GM12878 (cell line): Measurements from ENCODE around the gene ACTL6B. TPM values are rescaled to one million over a fixed set of nuclear protein-coding genes. Genes with fewer than 3 reads are reported as not detected.
A peak's percentile ranks its signal among the peaks of the same experiment; 100 is the strongest.

Experiments
- ATAC-seq: fragments of 200-7000 bp; cut with Tn5 transposase; 3 replicates; pipeline ENCODE4 v1.9.1; 2020; ENCODE audit warnings: mild to moderate bottlenecking, moderate library complexity
- BruUV-seq: library from RNA; stranded (reverse); fragments of 400-500 nt; replicated peaks from 2 replicates; lab custom pipeline; 2021; lab: Mats Ljungman, UMichigan
- CTCF ChIA-PET: fragments of 300-600 bp; sonication (Branson Sonifier 250); formaldehyde crosslinking; extraction: SDS; loops from one replicate; lab custom pipeline; 2021; ENCODE audit warnings: inconsistent platforms; lab: Yijun Ruan, JAX
- POLR2A ChIA-PET: fragments of 350-600 bp; formaldehyde crosslinking; extraction: SDS; loops from one replicate; lab custom pipeline; 2021; ENCODE audit warnings: inconsistent platforms; lab: Charles Lee
- RAD21 ChIA-PET: fragments of 300-600 bp; sonication (Branson Sonifier 250); formaldehyde crosslinking; loops from one replicate; lab custom pipeline; 2023; ENCODE audit warnings: antibody characterized with exemption; ENCODE audit not compliant: unreplicated experiment; lab: Charles Lee
- SMC1A ChIA-PET: fragments of 300-600 bp; sonication (Branson Sonifier 250); formaldehyde crosslinking; loops from one replicate; lab custom pipeline; 2023; ENCODE audit not compliant: unreplicated experiment, uncharacterized antibody; lab: Charles Lee
- DNase-seq: peaks from one replicate; pipeline ENCODE4 v3.0.0-alpha.2; 2011; ENCODE audit warnings: low read depth, low spot score
- FAIRE-seq: peaks from 3 replicates; lab custom pipeline; 2011; peaks lifted over from hg19 to GRCh38; lab: Jason Lieb, UNC
- H2AFZ ChIP-seq: 2 replicates; pipeline ENCODE4 v1.6.0; 2011; ENCODE audit warnings: low read depth, low read length, control low read depth; ENCODE audit not compliant: control insufficient read depth
- H3K27ac ChIP-seq: 2 replicates; pipeline ENCODE4 v1.5.1; 2011; ENCODE audit warnings: control low read depth; ENCODE audit not compliant: control insufficient read depth, insufficient read depth
- H3K27me3 ChIP-seq, 2 experiments: replicated peaks in 1 of 2; 2 replicates each; pipeline versions ENCODE4 v1.6.0 to v1.6.1; 2011; ENCODE audit warnings: low read length in 1 of 2; ENCODE audit not compliant: control insufficient read depth in 2 of 2, insufficient read depth in 2 of 2
- H3K36me3 ChIP-seq, 2 experiments: 2 replicates each; pipeline ENCODE4 v1.5.1; 2011; ENCODE audit warnings: low read length in 1 of 2; ENCODE audit not compliant: control insufficient read depth in 2 of 2, insufficient read depth in 2 of 2
- H3K4me1 ChIP-seq: 2 replicates; pipeline ENCODE4 v1.6.1; 2011; ENCODE audit warnings: mild to moderate bottlenecking, low read length, moderate library complexity, mixed read lengths; ENCODE audit not compliant: control insufficient read depth, insufficient read depth
- H3K4me2 ChIP-seq: 2 replicates; pipeline ENCODE4 v1.6.0; 2011; ENCODE audit warnings: control low read depth; ENCODE audit not compliant: control insufficient read depth, insufficient read depth
- H3K4me3 ChIP-seq: fragments of 200-600 bp; sonication (generic); 2 replicates; pipeline ENCODE4 v1.5.1; 2016
- H3K79me2 ChIP-seq: 2 replicates; pipeline ENCODE4 v1.6.0; 2011; ENCODE audit warnings: low read length; ENCODE audit not compliant: control insufficient read depth, insufficient read depth
- H3K9ac ChIP-seq: 2 replicates; pipeline ENCODE4 v1.8.0; 2011; ENCODE audit warnings: low read length, control low read depth, mixed read lengths; ENCODE audit not compliant: control insufficient read depth, insufficient read depth
- H3K9me3 ChIP-seq: replicated peaks from 3 replicates; pipeline ENCODE4 v1.5.1; 2011; ENCODE audit warnings: mild to moderate bottlenecking, low read length; ENCODE audit not compliant: control insufficient read depth, insufficient read depth
- H4K20me1 ChIP-seq: 2 replicates; pipeline ENCODE4 v1.6.0; 2011; ENCODE audit not compliant: control insufficient read depth, insufficient read depth
- CHD2 ChIP-seq: IDR thresholded peaks from 2 replicates; pipeline ENCODE4 v1.6.1; 2011; ENCODE audit warnings: low read depth, low read length, improper control_type of control experiment, borderline replicate concordance
- GABPA ChIP-seq: IDR thresholded peaks from 2 replicates; pipeline ENCODE4 v1.6.1; 2014; ENCODE audit warnings: antibody characterized with exemption, low read depth, mild to moderate bottlenecking, inconsistent platforms
- IKZF1 ChIP-seq: fragments of 450-650 bp; conservative IDR thresholded peaks from 2 replicates; pipeline ENCODE4 v1.6.1; 2017; ENCODE audit warnings: antibody characterized with exemption, mild to moderate bottlenecking
- PML ChIP-seq: IDR thresholded peaks from 2 replicates; pipeline ENCODE4 v1.6.1; 2012; ENCODE audit warnings: low read length, inconsistent platforms
- RCOR1 ChIP-seq: conservative IDR thresholded peaks from 2 replicates; pipeline ENCODE4 v1.6.1; 2012; ENCODE audit warnings: low read depth, low read length, improper control_type of control experiment
- SMC3 ChIP-seq: IDR thresholded peaks from 2 replicates; pipeline ENCODE4 v1.6.1; 2011; ENCODE audit warnings: low read length, improper control_type of control experiment, borderline replicate concordance
- TCF12 ChIP-seq: IDR thresholded peaks from 2 replicates; pipeline ENCODE4 v1.6.1; 2011; ENCODE audit warnings: low read depth, mild to moderate bottlenecking, low read length
- WGBS: methylation state at CpG from one replicate; pipeline ENCODE4 v1.1.6; 2016; ENCODE audit warnings: low lambda C conversion rate; ENCODE audit not compliant: insufficient replicate concordance, insufficient coverage; ENCODE audit errors: missing lambda C conversion rate; 5-methylcytosine and 5-hydroxymethylcytosine counted together
- in situ Hi-C: fragments of 300-500 bp; cut with MboI; formaldehyde crosslinking; loops from 9 replicates; pipeline ENCODE4 v1.14.3; 2018; ENCODE audit warnings: mixed read lengths
- intact Hi-C: fragments of 100-400 bp; cut with micrococcal nuclease; formaldehyde crosslinking; loops from one replicate; pipeline ENCODE4 v1.14.2; 2022; ENCODE audit not compliant: unreplicated experiment
- polyA plus RNA-seq, 11 experiments: library from polyadenylated mRNA; depleted of rRNA in 4 of 11; unstranded in 6 of 11; stranded (reverse) in 5 of 11; fragments of >200 nt; fragmentation: Nextera tagmentation in 4 of 11; fragmentation: Illumina TruSeq in 1 of 11; extraction: Ambion mirVana in 4 of 11; extraction: Trizol in 1 of 11; gene quantifications; 1 replicate in 1 of 11; 2 replicates in 10 of 11; pipeline versions ENCODE4 v1.2.1 to v1.2.3, GENCODE V29; 2011 to 2016; ENCODE audit warnings: inconsistent platforms in 2 of 11, missing spikeins in 2 of 11, low read depth in 1 of 11
- total RNA-seq, 4 experiments: library from RNA; depleted of rRNA in 3 of 4; stranded (reverse); fragments of >200 nt in 3 of 4; fragmentation: Illumina TruSeq in 1 of 4; extraction: Trizol in 1 of 4; gene quantifications; 2 replicates each; pipeline versions ENCODE4 v1.2.1 to v1.2.3, GENCODE V29; 2013 to 2021
- TF ChIP-seq, protein P1 (sequence below): fragments of 450-650 bp; IDR thresholded peaks from 2 replicates; pipeline ENCODE4 v1.6.1; 2016; ENCODE audit warnings: mild to moderate bottlenecking, moderate library complexity, borderline replicate concordance
- TF ChIP-seq, protein P2 (sequence below): fragments of 150-350 bp; IDR thresholded peaks from 2 replicates; pipeline ENCODE4 v1.6.1; 2014; ENCODE audit warnings: mild to moderate bottlenecking, low read depth, low read length

ACTL6B gene
- total and polyA plus RNA-seq, 10 of the 15 experiments (the other 5 are each of a cell fraction or from before 2014, with no cell fraction given): not detected

GRCh38 chr7:100677308-100678267 is 21.3 kb upstream of the ACTL6B start (continued):
- no peak for TF ChIP-seq PML
- no peak for TF ChIP-seq RCOR1
- TF ChIP-seq CHD2: no peak
- TF ChIP-seq, all 136 proteins: peak for 0

GRCh38 chr7:100676501-100677306 is 20.5 kb upstream of the ACTL6B start:
- Histone ChIP-seq H3K9me3 (no peaks in the 10 kb centered on the region), H3K27me3 (no peaks in the 10 kb centered on the region), H3K79me2 (peaks cover 24% of the 10 kb centered on the region), H3K9ac (no peak overlapping the region), H3K4me1 (no peaks in the 10 kb centered on the region; the same call in 1 of the 2 replicates), H2AFZ (no peak overlapping the region), H3K4me3 (peak overlapping the region; percentile 98), H3K4me2 (no peak overlapping the region), H4K20me1 (0 out of 2 replicates have a peak, but pooled peaks cover 3% of the 10 kb centered on the region), H3K27ac (no peak overlapping the region), H3K36me3 (peaks cover 4 to 30% of the 10 kb centered on the region in 2 experiments; a peak in 3 of 4 replicates)
- ChIA-PET POLR2A (interaction anchor here (0.9 kb wide), 1 partner anchor 13 kb away, joined by 3 read pairs; no protein-coding TSS in a partner anchor), RAD21 (no interaction called here), SMC1A (no interaction called here), CTCF (interaction anchor here (0.7 to 6.3 kb wide), 3 partner anchors 14 to 123 kb away, joined by 3 to 57 read pairs (median 3); partner anchors contain the start of gene MOSPD3)
- intact Hi-C loops (no loop called here), in situ Hi-C loops (loop anchor here (25.0 kb wide), 1 partner anchor 214 kb away; the partner anchor contains the start of gene SPACDR)
- ATAC-seq: no peak
- WGBS: 88% methylated on average over 23 of the region's 23 CpGs
- DNase-seq: no peak
- BruUV-seq: no TSS peak
- FAIRE-seq: no peak
- no peak for TF ChIP-seq SMC3
- TF ChIP-seq GABPA: no peak
- TF ChIP-seq, protein P1, sequence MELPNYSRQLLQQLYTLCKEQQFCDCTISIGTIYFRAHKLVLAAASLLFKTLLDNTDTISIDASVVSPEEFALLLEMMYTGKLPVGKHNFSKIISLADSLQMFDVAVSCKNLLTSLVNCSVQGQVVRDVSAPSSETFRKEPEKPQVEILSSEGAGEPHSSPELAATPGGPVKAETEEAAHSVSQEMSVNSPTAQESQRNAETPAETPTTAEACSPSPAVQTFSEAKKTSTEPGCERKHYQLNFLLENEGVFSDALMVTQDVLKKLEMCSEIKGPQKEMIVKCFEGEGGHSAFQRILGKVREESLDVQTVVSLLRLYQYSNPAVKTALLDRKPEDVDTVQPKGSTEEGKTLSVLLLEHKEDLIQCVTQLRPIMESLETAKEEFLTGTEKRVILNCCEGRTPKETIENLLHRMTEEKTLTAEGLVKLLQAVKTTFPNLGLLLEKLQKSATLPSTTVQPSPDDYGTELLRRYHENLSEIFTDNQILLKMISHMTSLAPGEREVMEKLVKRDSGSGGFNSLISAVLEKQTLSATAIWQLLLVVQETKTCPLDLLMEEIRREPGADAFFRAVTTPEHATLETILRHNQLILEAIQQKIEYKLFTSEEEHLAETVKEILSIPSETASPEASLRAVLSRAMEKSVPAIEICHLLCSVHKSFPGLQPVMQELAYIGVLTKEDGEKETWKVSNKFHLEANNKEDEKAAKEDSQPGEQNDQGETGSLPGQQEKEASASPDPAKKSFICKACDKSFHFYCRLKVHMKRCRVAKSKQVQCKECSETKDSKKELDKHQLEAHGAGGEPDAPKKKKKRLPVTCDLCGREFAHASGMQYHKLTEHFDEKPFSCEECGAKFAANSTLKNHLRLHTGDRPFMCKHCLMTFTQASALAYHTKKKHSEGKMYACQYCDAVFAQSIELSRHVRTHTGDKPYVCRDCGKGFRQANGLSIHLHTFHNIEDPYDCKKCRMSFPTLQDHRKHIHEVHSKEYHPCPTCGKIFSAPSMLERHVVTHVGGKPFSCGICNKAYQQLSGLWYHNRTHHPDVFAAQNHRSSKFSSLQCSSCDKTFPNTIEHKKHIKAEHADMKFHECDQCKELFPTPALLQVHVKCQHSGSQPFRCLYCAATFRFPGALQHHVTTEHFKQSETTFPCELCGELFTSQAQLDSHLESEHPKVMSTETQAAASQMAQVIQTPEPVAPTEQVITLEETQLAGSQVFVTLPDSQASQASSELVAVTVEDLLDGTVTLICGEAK: no peak
- TF ChIP-seq, protein P2, sequence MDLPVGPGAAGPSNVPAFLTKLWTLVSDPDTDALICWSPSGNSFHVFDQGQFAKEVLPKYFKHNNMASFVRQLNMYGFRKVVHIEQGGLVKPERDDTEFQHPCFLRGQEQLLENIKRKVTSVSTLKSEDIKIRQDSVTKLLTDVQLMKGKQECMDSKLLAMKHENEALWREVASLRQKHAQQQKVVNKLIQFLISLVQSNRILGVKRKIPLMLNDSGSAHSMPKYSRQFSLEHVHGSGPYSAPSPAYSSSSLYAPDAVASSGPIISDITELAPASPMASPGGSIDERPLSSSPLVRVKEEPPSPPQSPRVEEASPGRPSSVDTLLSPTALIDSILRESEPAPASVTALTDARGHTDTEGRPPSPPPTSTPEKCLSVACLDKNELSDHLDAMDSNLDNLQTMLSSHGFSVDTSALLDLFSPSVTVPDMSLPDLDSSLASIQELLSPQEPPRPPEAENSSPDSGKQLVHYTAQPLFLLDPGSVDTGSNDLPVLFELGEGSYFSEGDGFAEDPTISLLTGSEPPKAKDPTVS: no peak
- TF ChIP-seq IKZF1: no peak
- no peak for TF ChIP-seq TCF12
